ENCODE data around the gene ART5.

GRCh38 chr11:3675971-3676370, 34.2 kb upstream of the ART5 start:
- TF ChIP-seq, protein P1, sequence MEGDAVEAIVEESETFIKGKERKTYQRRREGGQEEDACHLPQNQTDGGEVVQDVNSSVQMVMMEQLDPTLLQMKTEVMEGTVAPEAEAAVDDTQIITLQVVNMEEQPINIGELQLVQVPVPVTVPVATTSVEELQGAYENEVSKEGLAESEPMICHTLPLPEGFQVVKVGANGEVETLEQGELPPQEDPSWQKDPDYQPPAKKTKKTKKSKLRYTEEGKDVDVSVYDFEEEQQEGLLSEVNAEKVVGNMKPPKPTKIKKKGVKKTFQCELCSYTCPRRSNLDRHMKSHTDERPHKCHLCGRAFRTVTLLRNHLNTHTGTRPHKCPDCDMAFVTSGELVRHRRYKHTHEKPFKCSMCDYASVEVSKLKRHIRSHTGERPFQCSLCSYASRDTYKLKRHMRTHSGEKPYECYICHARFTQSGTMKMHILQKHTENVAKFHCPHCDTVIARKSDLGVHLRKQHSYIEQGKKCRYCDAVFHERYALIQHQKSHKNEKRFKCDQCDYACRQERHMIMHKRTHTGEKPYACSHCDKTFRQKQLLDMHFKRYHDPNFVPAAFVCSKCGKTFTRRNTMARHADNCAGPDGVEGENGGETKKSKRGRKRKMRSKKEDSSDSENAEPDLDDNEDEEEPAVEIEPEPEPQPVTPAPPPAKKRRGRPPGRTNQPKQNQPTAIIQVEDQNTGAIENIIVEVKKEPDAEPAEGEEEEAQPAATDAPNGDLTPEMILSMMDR (IDR thresholded peaks at IDR 0.05), result no peak
- no peak for TF ChIP-seq POLR2A (IDR thresholded peaks at IDR 0.05)
